Measurements from ENCODE around the gene PDCD7. TPM values are rescaled to one million over a fixed set of nuclear protein-coding genes. Genes with fewer than 3 reads are reported as not detected.
A peak's percentile ranks its signal among the peaks of the same experiment; 100 is the strongest.
"Not testable (repeated sequence)": the region's sequence is repeated elsewhere in the genome, so short reads cannot be mapped to it uniquely, and the experiment has no call there.

PDCD7 gene
- total RNA-seq, 1 experiment from 2014 or later = 19.1 TPM

- no peak for DNase-seq (ENCODE audit: low read depth)
These were observed 41.5 kb downstream of the PDCD7 start for GRCh38 chr15:65091946-65092770.

GRCh38 chr15:65089206-65089824 lies 44.3 kb downstream of the PDCD7 start:
- no peak for DNase-seq (ENCODE audit: low read depth)

- no peak for DNase-seq (ENCODE audit: low read depth)
These were observed 45.0 kb downstream of the PDCD7 start for GRCh38 chr15:65088643-65089021.

- DNase-seq (ENCODE audit: low read depth) = no peak
These were observed 45.5 kb downstream of the PDCD7 start for GRCh38 chr15:65087873-65088642.

- DNase-seq (ENCODE audit: low read depth) = no peak
These were observed 46.2 kb downstream of the PDCD7 start for GRCh38 chr15:65087411-65087810.

GRCh38 chr15:65086680-65087111 lies 46.9 kb downstream of the PDCD7 start:
- DNase-seq (ENCODE audit: low read depth) = no peak

- DNase-seq (ENCODE audit: low read depth) = peak; percentile 24
These were observed 47.5 kb downstream of the PDCD7 start for GRCh38 chr15:65085990-65086679.

- DNase-seq (ENCODE audit: low read depth) = no peak
These were observed 48.3 kb downstream of the PDCD7 start for GRCh38 chr15:65085207-65085753.

- no peak for DNase-seq (ENCODE audit: low read depth)
These were observed 49.0 kb downstream of the PDCD7 start for GRCh38 chr15:65084500-65085206.

- DNase-seq (ENCODE audit: low read depth) = peak; percentile 29
These were observed 50.3 kb downstream of the PDCD7 start for GRCh38 chr15:65083262-65083701.

- no peak for DNase-seq (ENCODE audit: low read depth)
These were observed 51.2 kb downstream of the PDCD7 start for GRCh38 chr15:65082303-65082953.

GRCh38 chr15:65081758-65082157 lies 51.9 kb downstream of the PDCD7 start:
- DNase-seq (ENCODE audit: low read depth) = no peak

- DNase-seq (ENCODE audit: low read depth) = no peak
These were observed 52.3 kb downstream of the PDCD7 start for GRCh38 chr15:65081270-65081669.

- DNase-seq (ENCODE audit: low read depth) = no peak
These were observed 54.0 kb downstream of the PDCD7 start for GRCh38 chr15:65079580-65079979.

- DNase-seq (ENCODE audit: low read depth) = peak; percentile 62
These were observed 55.6 kb downstream of the PDCD7 start for GRCh38 chr15:65077981-65078352.

GRCh38 chr15:65077291-65077980 lies 56.2 kb downstream of the PDCD7 start:
- DNase-seq (ENCODE audit: low read depth) = no peak

- no peak for DNase-seq (ENCODE audit: low read depth)
These were observed 56.9 kb downstream of the PDCD7 start, which contains the start of gene KBTBD13 for GRCh38 chr15:65076486-65077290. Gene KBTBD13, plus strand, starts transcription at chr15:65076746. Its CDS starts 70 bp downstream, at chr15:65076816.

- DNase-seq (ENCODE audit: low read depth) = not testable (repeated sequence)
These were observed 57.8 kb downstream of the PDCD7 start for GRCh38 chr15:65075607-65076395.

Data from RPMI7951 (cell line).